Mesendoderm (in vitro differentiated cells): ENCODE data around the gene CUL4A.

Source experiments
- DNase-seq: peaks from one replicate; pipeline ENCODE4 v3.0.0; 2013
- H2AK5ac ChIP-seq: 2 replicates; pipeline ENCODE4 v1.6.1; 2013; ENCODE audit warnings: low read length, inconsistent platforms
- H2BK120ac ChIP-seq: 2 replicates; pipeline ENCODE4 v1.6.1; 2013; ENCODE audit warnings: low read depth, mild to moderate bottlenecking, low read length, moderate library complexity, mixed read lengths
- H2BK15ac ChIP-seq: replicated peaks from 2 replicates; pipeline ENCODE4 v1.6.1; 2013; ENCODE audit warnings: low read depth, mild to moderate bottlenecking, moderate library complexity
- H2BK5ac ChIP-seq: 2 replicates; pipeline ENCODE4 v1.6.1; 2013; ENCODE audit warnings: low read length, inconsistent platforms
- H3K18ac ChIP-seq: 2 replicates; pipeline ENCODE4 v1.6.1; 2013; ENCODE audit warnings: mild to moderate bottlenecking, low read length, mixed read lengths
- H3K23ac ChIP-seq: one replicate; pipeline ENCODE4 v1.6.1; 2013; ENCODE audit warnings: low read length
- H3K27ac ChIP-seq: 2 replicates; pipeline ENCODE4 v1.5.1; 2013; ENCODE audit warnings: low read depth, mild to moderate bottlenecking, inconsistent platforms, low read length, moderate library complexity
- H3K27me3 ChIP-seq: 2 replicates; pipeline ENCODE4 v1.6.1; 2013; ENCODE audit warnings: low read length, control low read depth, mild to moderate bottlenecking, inconsistent platforms; ENCODE audit not compliant: insufficient read depth, poor library complexity
- H3K36me3 ChIP-seq: 2 replicates; pipeline ENCODE4 v1.6.1; 2013; ENCODE audit warnings: low read length, inconsistent platforms; ENCODE audit not compliant: control insufficient read depth, insufficient read depth
- H3K4ac ChIP-seq: one replicate; pipeline ENCODE4 v1.6.1; 2013; ENCODE audit warnings: low read depth, mild to moderate bottlenecking, low read length, moderate library complexity
- H3K4me1 ChIP-seq: 2 replicates; pipeline ENCODE4 v1.6.1; 2013; ENCODE audit warnings: low read depth, low read length, inconsistent platforms; ENCODE audit not compliant: control insufficient read depth
- H3K4me2 ChIP-seq: 2 replicates; pipeline ENCODE4 v1.6.1; 2013; ENCODE audit warnings: low read length
- H3K4me3 ChIP-seq: 2 replicates; pipeline ENCODE4 v1.5.1; 2013; ENCODE audit warnings: mild to moderate bottlenecking, low read length
- H3K56ac ChIP-seq: one replicate; pipeline ENCODE4 v1.6.1; 2013; ENCODE audit warnings: low read length
- H3K79me1 ChIP-seq: 2 replicates; pipeline ENCODE4 v1.6.1; 2013; ENCODE audit warnings: low read length, inconsistent platforms
- H3K79me2 ChIP-seq: 2 replicates; pipeline ENCODE4 v1.6.1; 2013; ENCODE audit warnings: mild to moderate bottlenecking, low read length; ENCODE audit not compliant: control insufficient read depth, insufficient read depth
- H3K9ac ChIP-seq: 2 replicates; pipeline ENCODE4 v1.6.1; 2013; ENCODE audit warnings: low read length, inconsistent platforms
- H4K5ac ChIP-seq: one replicate; pipeline ENCODE4 v1.6.1; 2013; ENCODE audit warnings: low read length
- H4K8ac ChIP-seq: one replicate; pipeline ENCODE4 v1.6.1; 2013; ENCODE audit warnings: low read depth, mild to moderate bottlenecking, control low read depth, low read length, moderate library complexity
- WGBS: extraction: QIAGEN DNeasy Blood & Tissue Kit; methylation state at CpG from one replicate; pipeline ENCODE4 v1.1.7; 2013; ENCODE audit warnings: low lambda C conversion rate, missing lambda C conversion rate; ENCODE audit not compliant: insufficient coverage; ENCODE audit errors: extremely low coverage; 5-methylcytosine and 5-hydroxymethylcytosine counted together

CUL4A gene

GRCh38 chr13:113291129-113291528 is 81.7 kb downstream of the CUL4A start:
- no peak overlapping the region for H3K56ac ChIP-seq
- no peak overlapping the region for H2BK15ac ChIP-seq
- no peak overlapping the region for H3K9ac ChIP-seq
- no peak overlapping the region for H2BK120ac ChIP-seq
- no peak overlapping the region for H3K27ac ChIP-seq
- H3K36me3 ChIP-seq, result no peaks in the 10 kb centered on the region
- H3K79me1 ChIP-seq, result no peaks in the 10 kb centered on the region
- no peak overlapping the region for H3K4me2 ChIP-seq
- no peak overlapping the region for H4K5ac ChIP-seq
- WGBS, result no CpG with 5 or more reads among the region's 2 CpGs
- H3K27me3 ChIP-seq, result no peaks in the 10 kb centered on the region
- no peak overlapping the region for H2BK5ac ChIP-seq
- H3K79me2 ChIP-seq, result no peaks in the 10 kb centered on the region
- H3K23ac ChIP-seq, result no peak overlapping the region
- H3K4me3 ChIP-seq, result no peak overlapping the region
- H3K4me1 ChIP-seq, result no peaks in the 10 kb centered on the region
- DNase-seq, result no peak
- H3K18ac ChIP-seq, result no peak overlapping the region
- no peak overlapping the region for H2AK5ac ChIP-seq
- no peak overlapping the region for H3K4ac ChIP-seq
- no peak overlapping the region for H4K8ac ChIP-seq

GRCh38 chr13:113292021-113292862 is 82.8 kb downstream of the CUL4A start:
- H3K79me1 ChIP-seq, result no peaks in the 10 kb centered on the region
- no peak overlapping the region for H3K56ac ChIP-seq
- H3K27ac ChIP-seq, result no peak overlapping the region
- H3K36me3 ChIP-seq, result no peaks in the 10 kb centered on the region
- no peaks in the 10 kb centered on the region for H3K4me1 ChIP-seq
- peak overlapping the region; percentile 6 for H3K9ac ChIP-seq
- H3K27me3 ChIP-seq, result no peaks in the 10 kb centered on the region
- no peak overlapping the region for H4K5ac ChIP-seq
- no peak overlapping the region for H2BK5ac ChIP-seq
- H3K79me2 ChIP-seq, result no peaks in the 10 kb centered on the region
- H2AK5ac ChIP-seq, result no peak overlapping the region
- H3K23ac ChIP-seq, result no peak overlapping the region
- no peak for DNase-seq
- peak overlapping the region; percentile 31 for H2BK120ac ChIP-seq
- no peak overlapping the region for H3K4me3 ChIP-seq
- no peak overlapping the region for H3K18ac ChIP-seq
- H3K4me2 ChIP-seq, result no peak overlapping the region
- WGBS, result no CpG with 5 or more reads among the region's 22 CpGs
- peak overlapping the region; percentile 65 for H4K8ac ChIP-seq
- no peak overlapping the region for H2BK15ac ChIP-seq
- no peak overlapping the region for H3K4ac ChIP-seq

GRCh38 chr13:113293686-113294085 is 84.3 kb downstream of the CUL4A start:
- Histone ChIP-seq H3K56ac (no peak overlapping the region), H3K79me2 (peaks cover 13% of the 10 kb centered on the region), H3K9ac (no peak overlapping the region), H3K18ac (no peak overlapping the region), H3K27me3 (no peaks in the 10 kb centered on the region), H3K4me1 (no peaks in the 10 kb centered on the region), H3K23ac (no peak overlapping the region), H3K36me3 (no peaks in the 10 kb centered on the region), H4K5ac (no peak overlapping the region), H2AK5ac (no peak overlapping the region), H3K4me2 (no peak overlapping the region), H4K8ac (no peak overlapping the region), H2BK120ac (no peak overlapping the region), H2BK5ac (no peak overlapping the region), H3K79me1 (peaks cover 8% of the 10 kb centered on the region), H2BK15ac (no peak overlapping the region), H3K27ac (no peak overlapping the region), H3K4ac (no peak overlapping the region), H3K4me3 (no peak overlapping the region)
- WGBS, result no CpG with 5 or more reads among the region's 9 CpGs
- no peak for DNase-seq

GRCh38 chr13:113295776-113296175 is 86.4 kb downstream of the CUL4A start:
- H3K27ac ChIP-seq, result no peak overlapping the region
- WGBS, result no CpG with 5 or more reads among the region's 6 CpGs
- H3K4me1 ChIP-seq, result no peaks in the 10 kb centered on the region
- no peak overlapping the region for H2AK5ac ChIP-seq
- H3K4me3 ChIP-seq, result no peak overlapping the region
- no peak overlapping the region for H3K9ac ChIP-seq
- peak overlapping the region; percentile 10 for H4K5ac ChIP-seq
- H3K79me1 ChIP-seq, result peaks cover 8% of the 10 kb centered on the region
- H3K36me3 ChIP-seq, result no peaks in the 10 kb centered on the region
- no peak overlapping the region for H2BK5ac ChIP-seq
- H3K56ac ChIP-seq, result no peak overlapping the region
- DNase-seq, result no peak
- no peak overlapping the region for H2BK15ac ChIP-seq
- H3K4ac ChIP-seq, result no peak overlapping the region
- peaks cover 24% of the 10 kb centered on the region for H3K79me2 ChIP-seq
- no peak overlapping the region for H2BK120ac ChIP-seq
- H3K18ac ChIP-seq, result no peak overlapping the region
- no peak overlapping the region for H3K23ac ChIP-seq
- H4K8ac ChIP-seq, result no peak overlapping the region
- no peaks in the 10 kb centered on the region for H3K27me3 ChIP-seq
- no peak overlapping the region for H3K4me2 ChIP-seq

- Histone ChIP-seq H3K36me3 (no peaks in the 10 kb centered on the region), H3K56ac (peak within 1 kb of the TSS; percentile 93), H3K4me3 (peak within 1 kb of the TSS; percentile 76), H4K5ac (no peak within 1 kb of the TSS), H3K79me2 (peaks cover 27% of the 10 kb centered on the region), H3K9ac (peak within 1 kb of the TSS; percentile 83), H3K23ac (no peak within 1 kb of the TSS), H2BK120ac (no peak within 1 kb of the TSS), H3K27me3 (no peaks in the 10 kb centered on the region), H3K4me1 (no peaks in the 10 kb centered on the region), H3K4me2 (peak within 1 kb of the TSS; percentile 97), H3K27ac (no peak within 1 kb of the TSS), H3K79me1 (peaks cover 10% of the 10 kb centered on the region), H2BK5ac (no peak within 1 kb of the TSS), H3K4ac (peak within 1 kb of the TSS; percentile 79), H2AK5ac (no peak within 1 kb of the TSS), H3K18ac (peak within 1 kb of the TSS; percentile 7), H4K8ac (peak within 1 kb of the TSS; percentile 83), H2BK15ac (no peak within 1 kb of the TSS)
- peak; percentile 99 for DNase-seq
- WGBS, result no CpG with 5 or more reads among the region's 74 CpGs
Observed at GRCh38 chr13:113296823-113297369, 87.5 kb downstream of the CUL4A start, which contains the start of gene LAMP1. LAMP1 (plus strand) TSS chr13:113297239; CDS start chr13:113297435, 196 bp downstream.
